HG03060 (cell line): ENCODE data around the gene SRSF2.
A peak's percentile ranks its signal among the peaks of the same experiment; 100 is the strongest.
"Not testable (repeated sequence)": the region's sequence is repeated elsewhere in the genome, so short reads cannot be mapped to it uniquely, and the experiment has no call there.

Experiments used
- ATAC-seq: cut with Tn5 transposase; IDR thresholded peaks from one replicate; pipeline ENCODE4 v1.9.1; 2021; ENCODE audit warnings: low read depth, moderate number of reproducible peaks; ENCODE audit not compliant: unreplicated experiment

Gene SRSF2, protein sequence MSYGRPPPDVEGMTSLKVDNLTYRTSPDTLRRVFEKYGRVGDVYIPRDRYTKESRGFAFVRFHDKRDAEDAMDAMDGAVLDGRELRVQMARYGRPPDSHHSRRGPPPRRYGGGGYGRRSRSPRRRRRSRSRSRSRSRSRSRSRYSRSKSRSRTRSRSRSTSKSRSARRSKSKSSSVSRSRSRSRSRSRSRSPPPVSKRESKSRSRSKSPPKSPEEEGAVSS

DNA sequence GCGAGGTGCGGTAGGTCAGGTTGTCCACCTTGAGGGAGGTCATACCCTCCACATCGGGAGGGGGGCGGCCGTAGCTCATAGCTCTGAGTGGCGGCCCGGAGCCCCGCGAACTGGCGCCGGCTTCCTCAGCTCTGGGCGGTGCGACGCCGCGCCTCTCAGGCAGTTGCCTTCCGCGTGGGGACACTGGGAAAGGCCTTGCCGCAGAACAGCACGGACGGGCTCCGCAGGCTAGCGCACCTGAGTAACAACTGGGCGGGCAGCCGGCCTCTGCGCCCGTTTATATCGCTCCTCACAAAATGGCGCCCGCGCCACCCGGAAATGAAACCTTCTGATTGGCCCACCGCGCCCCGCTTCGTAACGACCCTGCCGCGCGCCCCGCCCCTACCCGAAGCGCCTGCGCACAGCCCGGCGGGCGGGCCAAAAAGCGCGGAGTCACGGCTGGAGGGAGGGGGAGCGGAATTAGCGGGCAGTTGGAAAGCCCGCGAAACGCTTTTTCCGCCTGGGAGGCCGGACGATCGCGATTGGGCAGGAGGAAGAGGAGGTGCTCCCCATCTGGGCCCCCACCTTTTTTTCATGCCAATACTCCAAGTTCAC is at the start of gene SRSF2:
Gene SRSF2 (minus strand): TSS at position 250 of the 594 bp plus-strand sequence. CDS start 171 bp downstream, at position 79.
- peak; percentile 72 for ATAC-seq

- no peak for ATAC-seq
These were observed 47.8 kb upstream of the SRSF2 start for GRCh38 chr17:76784926-76785325.

GRCh38 chr17:76783146-76783545 is 46.0 kb upstream of the SRSF2 start:
- ATAC-seq, result no peak

- ATAC-seq, result no peak
These were observed 44.2 kb upstream of the SRSF2 start for GRCh38 chr17:76781056-76781982.

- no peak for ATAC-seq
These were observed 38.0 kb upstream of the SRSF2 start for GRCh38 chr17:76775021-76775600.

- ATAC-seq, result no peak
These were observed 35.9 kb upstream of the SRSF2 start for GRCh38 chr17:76772842-76773525.

DNA sequence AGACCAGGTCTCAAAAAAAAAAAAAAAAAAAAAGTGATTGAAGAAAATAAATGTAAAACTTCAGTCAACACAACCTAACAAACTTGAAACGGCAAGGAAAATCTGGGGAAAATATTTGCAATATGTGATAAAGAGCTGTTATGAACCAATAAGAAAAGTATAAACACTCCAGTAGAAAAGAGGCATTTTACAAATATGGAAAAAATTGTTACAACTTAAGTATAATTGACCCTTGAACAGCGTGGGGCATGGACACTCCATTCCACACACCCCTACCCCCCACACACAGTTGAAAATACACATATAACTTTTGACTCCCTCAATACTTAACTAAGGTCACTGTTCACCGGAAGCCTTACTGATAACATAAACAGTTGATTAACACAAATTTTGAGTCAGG is 21.4 kb upstream of the SRSF2 start:
- ATAC-seq, result no peak

GRCh38 chr17:76757256-76757655 is 20.1 kb upstream of the SRSF2 start:
- ATAC-seq, result no peak

GRCh38 chr17:76755285-76755684 is 18.2 kb upstream of the SRSF2 start:
- ATAC-seq, result no peak

DNA sequence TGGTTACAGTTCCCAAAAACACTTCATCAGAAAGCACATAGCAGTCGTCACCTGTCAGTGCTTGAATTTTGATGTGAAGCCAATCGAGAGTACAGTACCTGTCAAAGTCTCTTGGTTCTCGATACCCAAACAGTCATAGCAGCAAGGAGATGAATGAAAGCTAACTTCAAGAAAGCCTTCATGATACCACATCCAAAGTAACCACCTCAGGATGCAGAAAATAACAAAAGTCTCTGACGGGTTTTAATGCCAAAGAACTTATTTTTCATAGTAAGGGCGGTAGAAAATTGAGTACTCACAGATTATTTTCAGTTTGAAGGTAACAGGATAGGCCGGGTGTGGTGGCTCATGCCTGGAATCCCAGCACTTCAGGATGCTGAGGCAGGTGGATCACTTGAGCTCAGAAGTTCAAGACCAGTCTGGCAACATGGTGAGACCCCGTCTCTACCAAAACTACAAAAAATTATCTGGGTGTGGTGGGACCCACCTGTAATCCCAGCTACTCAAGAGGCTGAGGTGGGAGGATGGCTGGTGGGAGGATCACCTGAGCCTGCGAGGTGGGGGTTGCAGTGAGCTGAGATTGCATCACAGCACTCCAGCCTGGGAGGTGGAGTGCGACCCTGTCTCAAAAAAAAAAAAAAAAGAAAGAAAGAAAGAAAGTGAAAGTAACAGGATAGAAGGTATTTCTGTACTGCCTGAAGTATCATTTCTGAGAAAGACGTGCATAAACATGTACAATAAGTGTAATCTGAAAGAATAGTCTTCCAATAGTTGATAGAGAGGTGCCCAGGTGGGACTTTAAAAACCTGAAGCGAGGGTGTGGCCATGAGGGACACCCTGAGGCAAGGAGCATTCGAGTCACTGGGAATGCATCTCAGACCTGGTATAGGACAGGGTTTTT is 16.2 kb upstream of the SRSF2 start:
- no peak for ATAC-seq

GRCh38 chr17:76752006-76752405 is 14.9 kb upstream of the SRSF2 start:
- ATAC-seq, result no peak

DNA sequence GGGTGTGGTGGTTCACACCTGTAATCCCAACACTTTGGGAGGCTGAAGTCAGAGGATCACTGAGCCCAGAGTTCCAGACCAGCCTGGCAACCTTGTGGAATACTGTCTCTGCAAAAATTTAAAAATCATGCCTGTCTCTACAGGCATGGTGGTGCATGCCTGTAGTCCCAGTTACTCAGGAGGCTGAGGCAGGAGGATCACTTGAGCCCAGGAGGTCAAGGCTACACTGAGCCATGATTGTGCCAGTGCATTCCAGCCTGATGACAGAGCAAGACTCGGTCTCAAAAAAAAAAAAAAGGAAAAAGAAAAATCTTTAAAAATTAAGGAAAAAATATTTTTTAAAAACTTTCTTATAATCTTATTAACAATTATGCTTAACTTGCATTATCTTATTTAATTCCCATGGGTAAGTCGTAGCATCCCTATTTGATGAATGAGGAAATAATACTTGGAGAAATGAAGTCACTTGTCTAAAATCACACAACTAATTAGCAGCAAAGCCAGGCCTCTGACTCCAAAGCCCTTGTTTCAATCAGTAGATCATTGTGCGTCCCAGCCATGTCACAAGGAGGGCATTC is 14.4 kb upstream of the SRSF2 start:
- ATAC-seq, result no peak

- ATAC-seq, result no peak
These were observed 11.5 kb upstream of the SRSF2 start for GRCh38 chr17:76748657-76749056.

DNA sequence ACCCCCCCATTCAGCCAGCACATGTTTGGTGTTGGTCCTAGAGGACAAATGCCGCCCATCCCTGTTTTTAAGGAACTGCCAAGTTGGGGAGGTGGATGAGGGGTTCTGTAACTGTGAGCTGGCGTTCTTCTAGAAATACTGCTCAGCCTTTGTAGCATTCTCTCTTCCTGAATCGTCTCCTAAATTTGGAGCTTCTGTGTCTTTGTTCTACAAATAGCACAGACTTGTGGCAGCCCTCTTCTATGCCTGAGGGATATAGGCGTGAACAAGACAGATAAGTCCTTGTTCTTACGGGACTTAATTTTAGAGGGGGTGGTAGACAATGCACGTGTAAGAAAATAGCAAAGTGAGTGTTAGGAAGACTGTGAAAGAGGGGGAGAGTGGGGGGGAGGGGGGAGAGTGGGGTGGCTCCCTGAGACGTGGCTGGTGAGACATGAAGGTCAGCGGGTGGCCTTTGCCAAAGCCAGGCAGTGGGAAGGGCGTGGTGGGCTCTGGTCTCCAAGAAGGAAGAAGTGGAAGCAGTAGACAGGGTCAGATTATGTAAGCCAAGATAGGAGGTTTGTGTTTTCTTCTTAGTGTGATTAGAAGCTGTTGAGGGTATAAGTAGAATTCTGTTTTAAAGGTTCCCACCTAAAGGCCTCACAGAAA is 10.7 kb upstream of the SRSF2 start:
- ATAC-seq, result no peak

DNA sequence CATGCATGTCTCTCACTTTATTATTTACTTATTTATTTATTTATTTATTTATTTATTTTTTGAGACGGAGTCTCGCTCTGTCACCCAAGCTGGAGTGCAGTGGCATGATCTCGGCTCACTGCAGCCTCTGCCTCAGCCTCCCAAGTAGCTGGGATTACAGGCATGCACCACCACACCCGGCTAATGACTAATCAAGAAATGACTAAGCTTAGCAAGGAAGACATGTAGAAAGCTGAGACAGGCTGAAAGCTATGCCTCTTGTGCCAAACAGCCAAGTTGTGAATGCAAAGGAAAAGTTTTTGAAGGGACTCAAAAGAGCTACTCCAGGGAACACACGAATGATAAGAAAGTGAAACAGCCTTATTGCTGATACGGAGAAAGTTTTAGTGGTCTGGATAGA is 8.7 kb upstream of the SRSF2 start:
- ATAC-seq, result not testable (repeated sequence)

GRCh38 chr17:76744747-76745146 is 7.6 kb upstream of the SRSF2 start:
- ATAC-seq, result no peak

DNA sequence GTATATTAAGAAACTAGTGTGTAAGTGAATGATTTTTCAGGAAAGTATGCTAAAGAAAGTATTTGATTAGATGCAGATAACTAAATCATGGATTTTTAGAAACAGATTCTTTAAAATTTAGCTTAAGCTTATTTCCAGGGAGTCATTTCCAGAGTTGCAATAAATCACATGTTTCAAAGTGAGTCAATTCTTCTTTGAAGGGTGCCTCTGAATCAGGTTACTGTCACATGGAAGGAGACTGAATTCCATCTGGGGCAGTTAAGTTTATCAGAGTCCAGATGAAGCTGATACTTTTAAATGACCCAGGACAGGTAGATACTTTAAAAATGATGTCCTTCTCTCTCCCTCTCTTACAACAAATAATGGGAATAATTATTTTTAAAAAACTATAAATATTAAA is 5.8 kb upstream of the SRSF2 start:
- ATAC-seq, result no peak

GRCh38 chr17:76740329-76741118 is 3.4 kb upstream of the SRSF2 start:
- ATAC-seq, result no peak
